Spleen (tissue), 11 donors: ENCODE results near the gene NEK9. TPM values are rescaled to one million over a fixed set of nuclear protein-coding genes. Genes with fewer than 3 reads are reported as not detected.
A peak's percentile ranks its signal among the peaks of the same experiment; 100 is the strongest.

ENCODE experiments used
- DNase-seq: peaks from one replicate; pipeline ENCODE4 v3.0.0-alpha.2; 2020
- H3K27ac ChIP-seq, 8 donors: fragments of 200-600 bp; sonication (generic) in 7 of 8; 1 replicate in 4 of 8; 2 replicates in 4 of 8; pipeline versions ENCODE4 v1.5.0 to v1.8.0; 2016 to 2021; ENCODE audit warnings: inconsistent platforms in 4 of 8, mild to moderate bottlenecking in 4 of 8, moderate library complexity in 1 of 8
- H3K27me3 ChIP-seq, 7 donors: fragments of 200-600 bp; sonication (generic) in 6 of 7; replicated peaks in 1 of 7; 1 replicate in 4 of 7; 2 replicates in 3 of 7; pipeline versions ENCODE4 v1.5.0 to v1.8.0; 2016 to 2021; ENCODE audit warnings: inconsistent platforms in 3 of 7, mild to moderate bottlenecking in 1 of 7
- H3K36me3 ChIP-seq, 6 donors: fragments of 200-600 bp; sonication (generic) in 5 of 6; 1 replicate in 4 of 6; 2 replicates in 2 of 6; pipeline versions ENCODE4 v1.5.0 to v1.8.0; 2016 to 2021; ENCODE audit warnings: inconsistent platforms in 2 of 6
- H3K4me1 ChIP-seq, 6 donors: fragments of 200-600 bp; sonication (generic) in 5 of 6; 1 replicate in 3 of 6; 2 replicates in 3 of 6; pipeline versions ENCODE4 v1.5.0 to v1.8.0; 2016 to 2021; ENCODE audit warnings: inconsistent platforms in 3 of 6
- H3K4me3 ChIP-seq, 8 donors: fragments of 200-600 bp; sonication (generic) in 7 of 8; 1 replicate in 4 of 8; 2 replicates in 4 of 8; pipeline versions ENCODE4 v1.5.0 to v1.8.0; 2016 to 2021; ENCODE audit warnings: inconsistent platforms in 4 of 8, mild to moderate bottlenecking in 4 of 8, moderate library complexity in 2 of 8
- H3K9me3 ChIP-seq, 8 donors: fragments of 200-600 bp; sonication (generic) in 7 of 8; 1 replicate in 4 of 8; 2 replicates in 4 of 8; pipeline versions ENCODE4 v1.5.0 to v1.8.0; 2016 to 2021; ENCODE audit warnings: inconsistent platforms in 4 of 8
- POLR2A ChIP-seq, 3 donors: fragments of 450-650 bp; IDR thresholded peaks; one replicate each; pipeline ENCODE4 v1.5.1; 2017; ENCODE audit warnings: antibody characterized with exemption in 3 of 3, mild to moderate bottlenecking in 1 of 3
- POLR2AphosphoS5 ChIP-seq, 3 donors: sonication (generic); formaldehyde crosslinking; IDR thresholded peaks; one replicate each; pipeline ENCODE4 v1.5.1; 2017; ENCODE audit warnings: antibody characterized with exemption in 3 of 3
- WGBS, 5 donors: extraction: QIAGEN DNeasy Blood & Tissue Kit in 3 of 5; methylation state at CpG; one replicate each; pipeline versions ENCODE4 v1.1.5 to v1.1.7; 2013 to 2018; 5-methylcytosine and 5-hydroxymethylcytosine counted together
- intact Hi-C: fragments of 100-400 bp; cut with DNase I; formaldehyde crosslinking; loops from one replicate; pipeline ENCODE4 v1.15.0; 2023; ENCODE audit warnings: low total_unique reads
- polyA plus RNA-seq, 3 donors: library from polyadenylated mRNA; stranded (reverse); fragments of 200-250 nt; gene quantifications; one replicate each; pipeline ENCODE4 v1.2.1, GENCODE V29; 2013
- total RNA-seq, 7 donors: library from RNA; depleted of rRNA in 3 of 7; stranded (reverse); fragments of >200 nt in 3 of 7; fragmentation: NEBNext Ultra II Directional in 4 of 7; extraction: Animal tissue kit (Norgen Biotek cat#: 25700) in 4 of 7; gene quantifications; one replicate each; pipeline versions ENCODE4 v1.1.0 to v1.2.1, GENCODE V29; 2016 to 2021
- TF ChIP-seq, protein P1 (sequence below), 11 experiments: fragments of 200-600 bp in 7 of 11; fragments of 450-650 bp in 4 of 11; sonication (generic) in 4 of 11; IDR thresholded peaks in 8 of 11; conservative IDR thresholded peaks in 3 of 11; 1 replicate in 7 of 11; 2 replicates in 4 of 11; pipeline versions ENCODE4 v1.4.0 to v1.8.0; 2016 to 2021; ENCODE audit warnings: antibody characterized with exemption in 11 of 11, inconsistent platforms in 4 of 11, mild to moderate bottlenecking in 1 of 11
- donor health status: healthy with polysubstance abuse.
- donor health status: DM: no; HTN: no; CAD: no; lungs with moderate emphysema.
- donor health status: DM: no; HTN: no; CAD: no.
- donor health status: Bipolar disorder and iron deficiency.
- donor health status: healthy.
- donor health status: DM: no; HTN: no; CAD: no.
- donor health status: DM: yes; HTN: yes; CAD: no.

NEK9 gene
- total and polyA plus RNA-seq, 10 donors, result 31.7 to 102 (median 72.0) TPM

GRCh38 chr14:75067212-75067611, 59.6 kb downstream of the NEK9 start:
- Histone ChIP-seq H3K36me3 (no peaks in the 10 kb centered on the region), H3K4me3 (no peak overlapping the region), H3K27ac (peak overlapping the region in 1 of 8 donors; percentile 86), H3K27me3 (no peaks in the 10 kb centered on the region), H3K4me1 (peaks cover 8 to 52% (median 39%) of the 10 kb centered on the region in 6 donors), H3K9me3 (no peaks in the 10 kb centered on the region)
- no peak for DNase-seq
- TF ChIP-seq, protein P1, sequence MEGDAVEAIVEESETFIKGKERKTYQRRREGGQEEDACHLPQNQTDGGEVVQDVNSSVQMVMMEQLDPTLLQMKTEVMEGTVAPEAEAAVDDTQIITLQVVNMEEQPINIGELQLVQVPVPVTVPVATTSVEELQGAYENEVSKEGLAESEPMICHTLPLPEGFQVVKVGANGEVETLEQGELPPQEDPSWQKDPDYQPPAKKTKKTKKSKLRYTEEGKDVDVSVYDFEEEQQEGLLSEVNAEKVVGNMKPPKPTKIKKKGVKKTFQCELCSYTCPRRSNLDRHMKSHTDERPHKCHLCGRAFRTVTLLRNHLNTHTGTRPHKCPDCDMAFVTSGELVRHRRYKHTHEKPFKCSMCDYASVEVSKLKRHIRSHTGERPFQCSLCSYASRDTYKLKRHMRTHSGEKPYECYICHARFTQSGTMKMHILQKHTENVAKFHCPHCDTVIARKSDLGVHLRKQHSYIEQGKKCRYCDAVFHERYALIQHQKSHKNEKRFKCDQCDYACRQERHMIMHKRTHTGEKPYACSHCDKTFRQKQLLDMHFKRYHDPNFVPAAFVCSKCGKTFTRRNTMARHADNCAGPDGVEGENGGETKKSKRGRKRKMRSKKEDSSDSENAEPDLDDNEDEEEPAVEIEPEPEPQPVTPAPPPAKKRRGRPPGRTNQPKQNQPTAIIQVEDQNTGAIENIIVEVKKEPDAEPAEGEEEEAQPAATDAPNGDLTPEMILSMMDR (IDR thresholded peaks at IDR 0.05 in 8 of 11, conservative IDR thresholded peaks at IDR 0.05 in 3 of 11), result no peak
- no peak for TF ChIP-seq POLR2AphosphoS5 (IDR thresholded peaks at IDR 0.05)
- TF ChIP-seq POLR2A (IDR thresholded peaks at IDR 0.05), result no peak
- 93 to 98% (median 94%) methylated on average over 1 of the region's 1 CpG for WGBS, 5 donors
- intact Hi-C loops, result no loop called here

GRCh38 chr14:75066691-75067090, 60.2 kb downstream of the NEK9 start:
- TF ChIP-seq POLR2AphosphoS5 (IDR thresholded peaks at IDR 0.05), result no peak
- TF ChIP-seq POLR2A (IDR thresholded peaks at IDR 0.05), result no peak
- TF ChIP-seq, protein P1 (IDR thresholded peaks at IDR 0.05 in 8 of 11, conservative IDR thresholded peaks at IDR 0.05 in 3 of 11), result no peak
- intact Hi-C loops, result no loop called here
- 86 to 97% (median 91%) methylated on average over 3 of the region's 3 CpGs for WGBS, 5 donors

DNA sequence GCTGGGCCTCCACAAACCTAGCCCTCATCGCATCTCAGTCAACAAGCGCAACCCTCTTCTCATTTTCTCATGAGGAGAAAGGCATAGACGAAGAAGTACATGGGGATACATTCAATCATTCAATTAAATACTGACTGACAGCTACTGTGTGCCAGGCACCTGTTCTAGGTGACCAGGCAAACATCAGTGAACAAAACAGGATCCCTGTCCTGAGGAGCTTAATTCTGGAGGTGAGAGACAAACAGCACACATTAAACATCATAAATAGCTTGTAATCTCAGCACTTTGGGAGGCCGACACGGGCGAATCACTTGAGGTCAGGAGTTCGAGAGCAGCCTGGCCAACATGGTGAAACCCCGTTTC, 62.7 kb downstream of the NEK9 start:
- Histone ChIP-seq H3K27ac (peak overlapping the region in 7 of 8 donors; percentile 58 to 89 (median 79)), H3K4me1 (peaks cover 8 to 43% (median 33%) of the 10 kb centered on the region in 6 donors), H3K9me3 (no peaks in the 10 kb centered on the region), H3K36me3 (peaks cover 0 to 3% (median 0%) of the 10 kb centered on the region in 6 donors), H3K4me3 (peak overlapping the region; percentile 60 to 95 (median 82)), H3K27me3 (no peaks in the 10 kb centered on the region)
- 57 to 61% (median 58%) methylated on average over 8 of the region's 8 CpGs for WGBS, 5 donors
- DNase-seq, result no peak
- intact Hi-C loops, result no loop called here
- TF ChIP-seq POLR2AphosphoS5 (IDR thresholded peaks at IDR 0.05) (no peak), POLR2A (IDR thresholded peaks at IDR 0.05) (no peak)
- TF ChIP-seq, protein P1 (IDR thresholded peaks at IDR 0.05 in 8 of 11, conservative IDR thresholded peaks at IDR 0.05 in 3 of 11), result no peak

More at GRCh38 chr14:75066691-75067090, 60.2 kb downstream of the NEK9 start:
- no peaks in the 10 kb centered on the region for H3K27me3 ChIP-seq
- H3K4me1 ChIP-seq, result peaks cover 8 to 52% (median 40%) of the 10 kb centered on the region in 6 donors
- DNase-seq, result no peak
- no peaks in the 10 kb centered on the region for H3K36me3 ChIP-seq
- H3K27ac ChIP-seq, result no peak overlapping the region
- no peaks in the 10 kb centered on the region for H3K9me3 ChIP-seq
- H3K4me3 ChIP-seq, result no peak overlapping the region

DNA sequence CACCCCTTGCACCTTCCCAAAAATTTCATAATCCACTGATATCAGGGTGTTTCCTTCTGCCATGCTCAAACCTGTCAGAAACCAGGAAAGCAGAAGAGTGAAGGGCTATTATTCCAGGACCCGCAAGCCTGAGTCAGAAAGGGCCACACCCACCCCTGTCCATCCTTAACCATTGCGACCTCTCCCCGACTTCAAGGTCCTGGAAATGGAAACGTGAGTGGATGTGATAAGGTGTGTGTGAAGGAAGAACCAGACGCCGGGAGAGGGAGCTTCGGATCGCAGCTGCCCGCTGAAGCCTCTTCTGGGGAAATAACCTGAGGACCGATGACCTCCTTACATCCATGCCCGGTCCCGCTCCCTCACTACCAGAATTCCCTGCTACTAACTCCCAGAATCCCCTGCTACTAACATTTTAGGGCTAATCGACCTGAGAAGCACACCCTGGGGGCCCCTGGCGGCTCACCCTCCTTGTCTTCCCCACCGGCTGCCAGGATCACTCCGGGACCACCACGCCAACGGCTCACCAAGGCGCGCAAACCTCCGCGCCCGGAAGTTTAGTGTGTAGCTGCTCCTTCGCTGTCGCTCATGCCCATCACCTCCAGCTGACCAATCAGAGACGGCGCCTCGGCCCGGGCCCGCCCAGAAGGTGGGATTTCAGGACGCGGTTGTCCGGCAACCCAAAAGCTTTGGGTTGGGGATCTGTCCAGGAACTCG, 63.2 kb downstream of the NEK9 start, which contains the start of gene ACYP1:
ACYP1 (minus strand) TSS at position 534 of the 714 bp plus-strand sequence; CDS start at position 63, 471 bp downstream.
- WGBS, 5 donors, result 0 to 2% (median 0%) methylated on average over 17 to 34 of the region's 34 CpGs
- intact Hi-C loops, result no loop called here
- peaks cover 0 to 3% (median 0%) of the 10 kb centered on the region in 6 donors for H3K36me3 ChIP-seq
- DNase-seq, result peak; percentile 94
- H3K4me3 ChIP-seq, result peak within 1 kb of the TSS; percentile 60 to 95 (median 82)
- H3K27me3 ChIP-seq, result no peaks in the 10 kb centered on the region
- H3K27ac ChIP-seq, result peak within 1 kb of the TSS; percentile 58 to 89 (median 78)
- peaks cover 8 to 38% (median 29%) of the 10 kb centered on the region in 6 donors for H3K4me1 ChIP-seq
- no peaks in the 10 kb centered on the region for H3K9me3 ChIP-seq
- TF ChIP-seq POLR2AphosphoS5 (IDR thresholded peaks at IDR 0.05) (peak; percentile 78 to 85 (median 82)), POLR2A (IDR thresholded peaks at IDR 0.05) (no peak)
- TF ChIP-seq, protein P1 (IDR thresholded peaks at IDR 0.05 in 8 of 11, conservative IDR thresholded peaks at IDR 0.05 in 3 of 11), result no peak
